Activated CD8-positive, alpha-beta T cell treated with anti-CD3 and anti-CD28 coated beads, Interleukin-2, amount 10 ng/mL, durations not matched to agents 7 days and 5 days (primary cell): ENCODE results near the gene ANKS3. TPM values are rescaled to one million over a fixed set of nuclear protein-coding genes. Genes with fewer than 3 reads are reported as not detected.
"Not testable (repeated sequence)": the region's sequence is repeated elsewhere in the genome, so short reads cannot be mapped to it uniquely, and the experiment has no call there.

ENCODE experiments used
- ATAC-seq: fragments of 150-1000 bp; cut with Tn5 transposase; one replicate; pipeline ENCODE4 v1.10.0; 2021; ENCODE audit warnings: moderate library complexity
- CTCF ChIA-PET: fragments of 350-600 bp; sonication (Branson Sonifier 250); formaldehyde crosslinking; loops from one replicate; lab custom pipeline; 2021; ENCODE audit warnings: antibody characterized with exemption; lab: Charles Lee
- POLR2A ChIA-PET: fragments of 350-600 bp; sonication (Branson Sonifier 250); formaldehyde crosslinking; loops from one replicate; lab custom pipeline; 2021; ENCODE audit warnings: antibody characterized with exemption; lab: Charles Lee
- DNase-seq: peaks from one replicate; pipeline ENCODE4 v3.0.0-alpha.2; 2020
- H3K27ac Mint-ChIP-seq: one replicate; pipeline ENCODE4 v1.8.0; 2021; ENCODE audit warnings: mild to moderate bottlenecking, mixed read lengths
- H3K27me3 Mint-ChIP-seq: one replicate; pipeline ENCODE4 v1.8.0; 2021; ENCODE audit warnings: low read depth, mixed read lengths
- H3K36me3 Mint-ChIP-seq: one replicate; pipeline ENCODE4 v1.8.0; 2021; ENCODE audit warnings: low read depth, mixed read lengths
- H3K4me1 Mint-ChIP-seq: one replicate; pipeline ENCODE4 v1.8.0; 2021; ENCODE audit warnings: low read depth, mixed read lengths
- H3K4me3 Mint-ChIP-seq: one replicate; pipeline ENCODE4 v1.8.0; 2021; ENCODE audit warnings: mild to moderate bottlenecking, mixed read lengths
- H3K9me3 Mint-ChIP-seq: one replicate; pipeline ENCODE4 v1.8.0; 2022; ENCODE audit warnings: mixed read lengths; ENCODE audit not compliant: insufficient read depth
- total RNA-seq, 2 experiments: library from RNA; stranded (reverse); gene quantifications; one replicate each; pipeline ENCODE4 v1.2.3, GENCODE V29; 2021

ANKS3 gene
- total RNA-seq, 2 experiments from 2014 or later: 17.0 to 17.2 TPM

GRCh38 chr16:4738370-4738769, 4.3 kb upstream of the ANKS3 start:
- H3K9me3 Mint-ChIP-seq, DNase-seq, H3K4me3 Mint-ChIP-seq, CTCF ChIA-PET, H3K36me3 Mint-ChIP-seq, H3K27ac Mint-ChIP-seq, ATAC-seq, H3K27me3 Mint-ChIP-seq: not testable (repeated sequence)
- POLR2A ChIA-PET: interaction anchor here (1.0 kb wide), 1 partner anchor 62 kb away, joined by 3 read pairs; no protein-coding TSS in a partner anchor
- peaks cover 17% of the 10 kb centered on the region for H3K4me1 Mint-ChIP-seq

- Mint-ChIP-seq H3K4me3 (no peak overlapping the region), H3K4me1 (peaks cover 18% of the 10 kb centered on the region), H3K27me3 (no peaks in the 10 kb centered on the region), H3K36me3 (no peaks in the 10 kb centered on the region), H3K9me3 (no peaks in the 10 kb centered on the region), H3K27ac (no peak overlapping the region)
- CTCF ChIA-PET: no interaction called here
- DNase-seq: no peak
- POLR2A ChIA-PET: interaction anchor here (0.9 to 1.0 kb wide), 3 partner anchors 9 to 63 kb away, joined by 3 to 4 read pairs (median 4); no protein-coding TSS in a partner anchor
- no peak for ATAC-seq
Observed at GRCh38 chr16:4737545-4737944, 3.5 kb upstream of the ANKS3 start.

GRCh38 chr16:4736546-4736945, 2.5 kb upstream of the ANKS3 start:
- Mint-ChIP-seq H3K36me3 (no peaks in the 10 kb centered on the region), H3K27ac (no peak overlapping the region), H3K27me3 (no peaks in the 10 kb centered on the region), H3K4me1 (peaks cover 18% of the 10 kb centered on the region), H3K9me3 (no peaks in the 10 kb centered on the region), H3K4me3 (no peak overlapping the region)
- no peak for DNase-seq
- ChIA-PET CTCF (no interaction called here), POLR2A (interaction anchor here (0.5 to 1.4 kb wide), 2 partner anchors 32 to 466 kb away, joined by 3 read pairs; no protein-coding TSS in a partner anchor)
- no peak for ATAC-seq

GRCh38 chr16:4734730-4735535, 862 bp upstream of the ANKS3 start:
- ChIA-PET POLR2A (interaction anchor here (0.8 to 2.6 kb wide), 12 partner anchors 10 to 113 kb away, joined by 3 to 16 read pairs (median 4); partner anchors contain the start of genes GLYR1, NUDT16L1, UBN1 and ZNF500), CTCF (interaction anchor here (0.9 to 2.2 kb wide), 14 partner anchors 10 to 481 kb away, joined by 3 to 10 read pairs (median 4); partner anchors contain the start of genes MGRN1, NUDT16L1, ROGDI and ZNF500)
- Mint-ChIP-seq H3K4me1 (peaks cover 18% of the 10 kb centered on the region), H3K27me3 (no peaks in the 10 kb centered on the region), H3K27ac (peak overlapping the region; percentile 92), H3K4me3 (peak overlapping the region; percentile 85), H3K36me3 (peaks cover 1% of the 10 kb centered on the region), H3K9me3 (no peaks in the 10 kb centered on the region)
- peak; percentile 97 for DNase-seq
- ATAC-seq: peak; percentile 83

GRCh38 chr16:4733747-4734062, 366 bp downstream of the ANKS3 start:
- H3K36me3 Mint-ChIP-seq: peaks cover 6% of the 10 kb centered on the region
- H3K9me3 Mint-ChIP-seq: no peaks in the 10 kb centered on the region
- ATAC-seq: peak; percentile 8
- H3K27me3 Mint-ChIP-seq: no peaks in the 10 kb centered on the region
- H3K4me3 Mint-ChIP-seq: peak overlapping the region; percentile 85
- DNase-seq: peak; percentile 47
- ChIA-PET POLR2A (interaction anchor here (0.7 to 2.6 kb wide), 10 partner anchors 9 to 114 kb away, joined by 3 to 16 read pairs (median 5); partner anchors contain the start of genes GLYR1, NUDT16L1, UBN1 and ZNF500), CTCF (interaction anchor here (0.9 to 2.2 kb wide), 8 partner anchors 9 to 222 kb away, joined by 3 to 10 read pairs (median 4); partner anchors contain the start of genes MGRN1, ROGDI and ZNF500)
- H3K4me1 Mint-ChIP-seq: peaks cover 18% of the 10 kb centered on the region
- peak overlapping the region; percentile 82 for H3K27ac Mint-ChIP-seq

- Mint-ChIP-seq H3K27ac (peak overlapping the region; percentile 82), H3K27me3 (no peaks in the 10 kb centered on the region), H3K4me1 (peaks cover 18% of the 10 kb centered on the region), H3K9me3 (no peaks in the 10 kb centered on the region), H3K4me3 (peak overlapping the region; percentile 85), H3K36me3 (peaks cover 8% of the 10 kb centered on the region)
- no peak for DNase-seq
- CTCF ChIA-PET: interaction anchor here (1.2 to 2.2 kb wide), 4 partner anchors 8 to 109 kb away, joined by 3 to 10 read pairs (median 5); partner anchors contain the start of gene MGRN1
- POLR2A ChIA-PET: interaction anchor here (0.7 to 2.6 kb wide), 6 partner anchors 14 to 114 kb away, joined by 3 to 16 read pairs (median 6); partner anchors contain the start of genes GLYR1, UBN1 and ZNF500
- ATAC-seq: no peak
Observed at GRCh38 chr16:4733211-4733742, 794 bp downstream of the ANKS3 start.

- DNase-seq (no peak), ATAC-seq (no peak)
- no peak overlapping the region for H3K4me3 Mint-ChIP-seq
- H3K4me1 Mint-ChIP-seq: peaks cover 11% of the 10 kb centered on the region
- no peaks in the 10 kb centered on the region for H3K9me3 Mint-ChIP-seq
- peaks cover 8% of the 10 kb centered on the region for H3K36me3 Mint-ChIP-seq
- H3K27me3 Mint-ChIP-seq: no peaks in the 10 kb centered on the region
- POLR2A ChIA-PET: interaction anchor here (1.1 kb wide), 1 partner anchor 31 kb away, joined by 4 read pairs; no protein-coding TSS in a partner anchor
- no peak overlapping the region for H3K27ac Mint-ChIP-seq
- CTCF ChIA-PET: no interaction called here
Observed at GRCh38 chr16:4729876-4730275, 4.2 kb downstream of the ANKS3 start.

GRCh38 chr16:4728676-4729075, 5.4 kb downstream of the ANKS3 start:
- ChIA-PET POLR2A (no interaction called here), CTCF (no interaction called here)
- ATAC-seq: no peak
- H3K27ac Mint-ChIP-seq: no peak overlapping the region
- H3K4me1 Mint-ChIP-seq: peaks cover 8% of the 10 kb centered on the region
- no peak for DNase-seq
- H3K4me3 Mint-ChIP-seq: no peak overlapping the region
- H3K27me3 Mint-ChIP-seq: no peaks in the 10 kb centered on the region
- H3K36me3 Mint-ChIP-seq: peaks cover 8% of the 10 kb centered on the region
- H3K9me3 Mint-ChIP-seq: no peaks in the 10 kb centered on the region

GRCh38 chr16:4726616-4727015, 7.5 kb downstream of the ANKS3 start:
- no peak for ATAC-seq
- Mint-ChIP-seq H3K4me1 (no peaks in the 10 kb centered on the region), H3K36me3 (peaks cover 13% of the 10 kb centered on the region), H3K4me3 (no peak overlapping the region), H3K27me3 (no peaks in the 10 kb centered on the region), H3K9me3 (no peaks in the 10 kb centered on the region), H3K27ac (no peak overlapping the region)
- CTCF ChIA-PET: interaction anchor here (1.1 kb wide), 1 partner anchor 236 kb away, joined by 3 read pairs; no protein-coding TSS in a partner anchor
- POLR2A ChIA-PET: no interaction called here
- no peak for DNase-seq

GRCh38 chr16:4724661-4725270, 9.3 kb downstream of the ANKS3 start:
- Mint-ChIP-seq H3K4me1 (no peaks in the 10 kb centered on the region), H3K4me3 (no peak overlapping the region), H3K27ac (no peak overlapping the region), H3K27me3 (no peaks in the 10 kb centered on the region), H3K36me3 (peaks cover 10% of the 10 kb centered on the region), H3K9me3 (no peaks in the 10 kb centered on the region)
- POLR2A ChIA-PET: interaction anchor here (1.9 kb wide), 1 partner anchor 10 kb away, joined by 5 read pairs; the partner anchor contains the start of genes ANKS3 and DNAAF8
- CTCF ChIA-PET: interaction anchor here (1.5 kb wide), 1 partner anchor 9 kb away, joined by 5 read pairs; the partner anchor contains the start of genes ANKS3 and DNAAF8
- ATAC-seq: no peak
- DNase-seq: no peak

- POLR2A ChIA-PET: no interaction called here
- CTCF ChIA-PET: no interaction called here
- Mint-ChIP-seq H3K4me3 (no peak overlapping the region), H3K27ac (no peak overlapping the region), H3K36me3 (peaks cover 5% of the 10 kb centered on the region), H3K9me3 (no peaks in the 10 kb centered on the region), H3K4me1 (no peaks in the 10 kb centered on the region), H3K27me3 (no peaks in the 10 kb centered on the region)
- no peak for ATAC-seq
- DNase-seq: no peak
Observed at GRCh38 chr16:4723071-4723767, 10.9 kb downstream of the ANKS3 start.
